Measurements from ENCODE around the gene PODXL. TPM values are rescaled to one million over a fixed set of nuclear protein-coding genes. Genes with fewer than 3 reads are reported as not detected.

The PODXL gene
- total RNA-seq, 1 experiment from 2014 or later, result 1.6 TPM

DNA sequence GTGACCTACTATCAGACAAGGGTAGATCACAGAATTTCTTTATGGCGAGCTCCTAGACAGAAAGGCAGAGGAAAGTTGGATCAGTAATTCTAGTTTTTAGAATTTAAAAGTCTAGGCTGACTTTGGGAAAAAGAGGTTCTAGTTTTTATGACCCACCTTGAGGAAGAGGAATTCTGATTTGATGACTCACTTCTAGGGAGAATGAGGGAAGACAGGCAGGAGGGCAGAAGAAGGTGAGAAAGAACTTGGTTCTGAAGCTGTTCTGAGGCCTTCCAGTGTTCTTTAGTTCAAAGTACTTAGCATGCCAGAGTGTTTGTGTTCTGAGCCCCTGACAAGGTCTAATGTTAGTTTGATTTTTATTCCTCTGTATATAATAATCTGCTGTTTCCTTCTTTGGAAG lies 97.2 kb downstream of the PODXL start:
- Mint-ChIP-seq H3K4me3 (ENCODE audit: unreplicated experiment) (no peak overlapping the region), H3K4me1 (ENCODE audit: insufficient read depth, unreplicated experiment) (peaks cover 13% of the 10 kb centered on the region), H3K27me3 (ENCODE audit: insufficient read depth, unreplicated experiment) (no peaks in the 10 kb centered on the region), H3K9me3 (ENCODE audit: unreplicated experiment) (peaks cover 13% of the 10 kb centered on the region), H3K27ac (ENCODE audit: low read depth, unreplicated experiment) (no peak overlapping the region), H3K36me3 (ENCODE audit: insufficient read depth, unreplicated experiment) (peaks cover 49% of the 10 kb centered on the region)
- intact Hi-C loops (cut with micrococcal nuclease), result no loop called here
- DNase-seq (ENCODE audit: unreplicated experiment), result no peak
- TF ChIP-seq, protein P1, sequence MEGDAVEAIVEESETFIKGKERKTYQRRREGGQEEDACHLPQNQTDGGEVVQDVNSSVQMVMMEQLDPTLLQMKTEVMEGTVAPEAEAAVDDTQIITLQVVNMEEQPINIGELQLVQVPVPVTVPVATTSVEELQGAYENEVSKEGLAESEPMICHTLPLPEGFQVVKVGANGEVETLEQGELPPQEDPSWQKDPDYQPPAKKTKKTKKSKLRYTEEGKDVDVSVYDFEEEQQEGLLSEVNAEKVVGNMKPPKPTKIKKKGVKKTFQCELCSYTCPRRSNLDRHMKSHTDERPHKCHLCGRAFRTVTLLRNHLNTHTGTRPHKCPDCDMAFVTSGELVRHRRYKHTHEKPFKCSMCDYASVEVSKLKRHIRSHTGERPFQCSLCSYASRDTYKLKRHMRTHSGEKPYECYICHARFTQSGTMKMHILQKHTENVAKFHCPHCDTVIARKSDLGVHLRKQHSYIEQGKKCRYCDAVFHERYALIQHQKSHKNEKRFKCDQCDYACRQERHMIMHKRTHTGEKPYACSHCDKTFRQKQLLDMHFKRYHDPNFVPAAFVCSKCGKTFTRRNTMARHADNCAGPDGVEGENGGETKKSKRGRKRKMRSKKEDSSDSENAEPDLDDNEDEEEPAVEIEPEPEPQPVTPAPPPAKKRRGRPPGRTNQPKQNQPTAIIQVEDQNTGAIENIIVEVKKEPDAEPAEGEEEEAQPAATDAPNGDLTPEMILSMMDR (IDR thresholded peaks at IDR 0.05; ENCODE audit: unreplicated experiment), result no peak
- ChIA-PET POLR2A (no interaction called here), CTCF (no interaction called here)
- BruUV-seq (replicated peaks), result no TSS peak

DNA sequence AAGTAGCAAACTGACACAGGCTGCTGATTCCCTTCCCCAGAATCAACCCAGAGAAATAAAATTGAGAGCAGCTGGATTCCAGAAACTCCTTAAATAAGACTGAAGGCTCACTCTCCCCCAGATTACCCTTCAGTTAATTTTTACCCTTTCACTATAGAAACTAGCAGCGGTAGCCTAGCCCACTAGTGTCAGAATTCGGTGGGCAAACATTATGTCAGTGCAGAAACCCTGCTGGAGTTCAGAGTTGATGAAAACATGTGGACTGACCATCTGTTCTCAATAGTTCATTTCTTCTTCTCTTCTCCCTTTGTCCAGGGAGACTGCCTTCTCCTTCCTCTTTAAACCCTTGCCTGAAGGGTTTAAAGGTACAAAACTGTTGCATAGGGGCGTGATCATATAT lies 100.1 kb downstream of the PODXL start:
- H3K4me1 Mint-ChIP-seq (ENCODE audit: insufficient read depth, unreplicated experiment), result peaks cover 13% of the 10 kb centered on the region
- POLR2A ChIA-PET, result no interaction called here
- no peaks in the 10 kb centered on the region for H3K27me3 Mint-ChIP-seq (ENCODE audit: insufficient read depth, unreplicated experiment)
- no peak overlapping the region for H3K4me3 Mint-ChIP-seq (ENCODE audit: unreplicated experiment)
- DNase-seq (ENCODE audit: unreplicated experiment), result no peak
- intact Hi-C loops (cut with micrococcal nuclease), result no loop called here
- H3K27ac Mint-ChIP-seq (ENCODE audit: low read depth, unreplicated experiment), result no peak overlapping the region
- peaks cover 31% of the 10 kb centered on the region for H3K36me3 Mint-ChIP-seq (ENCODE audit: insufficient read depth, unreplicated experiment)
- CTCF ChIA-PET, result no interaction called here
- no TSS peak for BruUV-seq (replicated peaks)
- peaks cover 13% of the 10 kb centered on the region for H3K9me3 Mint-ChIP-seq (ENCODE audit: unreplicated experiment)
- TF ChIP-seq, protein P1 (IDR thresholded peaks at IDR 0.05; ENCODE audit: unreplicated experiment), result no peak

DNA sequence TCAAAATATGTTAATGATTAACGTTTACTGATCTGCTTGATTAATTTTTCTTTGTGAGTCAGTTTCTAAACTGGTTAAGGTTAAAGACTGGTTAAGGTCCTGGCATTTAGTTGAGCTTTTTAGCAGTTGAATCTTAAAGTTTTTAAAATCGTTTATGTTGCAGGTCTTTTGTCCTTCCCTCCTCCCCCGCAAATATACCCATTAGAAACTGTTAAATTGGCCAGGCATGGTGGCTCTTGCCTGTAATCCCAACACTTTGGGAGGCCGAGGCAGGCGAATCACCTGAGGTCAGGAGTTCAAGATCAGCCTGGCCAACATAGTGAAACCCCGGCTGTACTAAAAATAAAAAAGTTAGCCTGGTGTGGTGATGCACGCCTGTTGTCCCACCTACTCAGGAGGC lies 100.9 kb downstream of the PODXL start:
- Mint-ChIP-seq H3K36me3 (ENCODE audit: insufficient read depth, unreplicated experiment) (peaks cover 31% of the 10 kb centered on the region), H3K27me3 (ENCODE audit: insufficient read depth, unreplicated experiment) (no peaks in the 10 kb centered on the region), H3K4me3 (ENCODE audit: unreplicated experiment) (no peak overlapping the region), H3K27ac (ENCODE audit: low read depth, unreplicated experiment) (no peak overlapping the region), H3K9me3 (ENCODE audit: unreplicated experiment) (peaks cover 13% of the 10 kb centered on the region), H3K4me1 (ENCODE audit: insufficient read depth, unreplicated experiment) (peaks cover 13% of the 10 kb centered on the region)
- POLR2A ChIA-PET, result no interaction called here
- DNase-seq (ENCODE audit: unreplicated experiment), result no peak
- TF ChIP-seq, protein P1 (IDR thresholded peaks at IDR 0.05; ENCODE audit: unreplicated experiment), result no peak
- CTCF ChIA-PET, result interaction anchor here (0.7 to 0.9 kb wide), 2 partner anchors 13 to 151 kb away, joined by 3 read pairs; no protein-coding TSS in a partner anchor
- intact Hi-C loops (cut with micrococcal nuclease), result no loop called here
- BruUV-seq (replicated peaks), result no TSS peak

DNA sequence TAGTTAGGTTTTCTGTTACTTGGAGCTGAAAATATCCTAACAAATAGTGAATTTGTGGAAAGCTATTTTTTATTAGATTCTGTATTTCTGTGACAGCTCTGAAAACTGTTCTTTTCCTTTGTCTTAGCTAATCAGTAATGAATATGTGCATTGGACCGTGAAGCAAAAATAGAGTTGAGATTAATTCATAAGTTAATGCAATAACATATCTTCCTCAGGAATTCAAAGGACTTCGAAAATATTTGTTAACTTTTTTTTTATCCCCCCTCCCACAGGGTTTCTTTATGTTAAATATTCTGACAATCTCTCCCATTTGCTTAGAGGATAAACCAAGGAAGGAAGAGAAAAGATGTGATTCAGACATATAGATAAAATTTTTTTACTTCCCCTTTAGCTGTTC lies 101.4 kb downstream of the PODXL start:
- Mint-ChIP-seq H3K4me1 (ENCODE audit: insufficient read depth, unreplicated experiment) (peaks cover 13% of the 10 kb centered on the region), H3K27ac (ENCODE audit: low read depth, unreplicated experiment) (no peak overlapping the region), H3K9me3 (ENCODE audit: unreplicated experiment) (peaks cover 13% of the 10 kb centered on the region), H3K4me3 (ENCODE audit: unreplicated experiment) (no peak overlapping the region), H3K36me3 (ENCODE audit: insufficient read depth, unreplicated experiment) (peaks cover 31% of the 10 kb centered on the region), H3K27me3 (ENCODE audit: insufficient read depth, unreplicated experiment) (no peaks in the 10 kb centered on the region)
- TF ChIP-seq, protein P1 (IDR thresholded peaks at IDR 0.05; ENCODE audit: unreplicated experiment), result no peak
- no TSS peak for BruUV-seq (replicated peaks)
- ChIA-PET CTCF (interaction anchor here (0.7 to 0.9 kb wide), 2 partner anchors 13 to 151 kb away, joined by 3 read pairs; no protein-coding TSS in a partner anchor), POLR2A (interaction anchor here (0.7 kb wide), 1 partner anchor 853 kb away, joined by 3 read pairs; no protein-coding TSS in a partner anchor)
- intact Hi-C loops (cut with micrococcal nuclease), result no loop called here
- DNase-seq (ENCODE audit: unreplicated experiment), result no peak

Measured in MCF 10A (cell line).